Fibroblast of lung (primary cell): Measurements from ENCODE around the gene VAC14. TPM values are rescaled to one million over a fixed set of nuclear protein-coding genes. Genes with fewer than 3 reads are reported as not detected.

Experiments
- DNase-seq, 2 donors: peaks; one replicate each; pipeline versions ENCODE4 v3.0.0 to v3.0.0-alpha.2; 2010; ENCODE audit warnings: low read depth in 2 of 2
- H2AFZ ChIP-seq: 2 replicates; pipeline ENCODE4 v1.5.1; 2012; ENCODE audit warnings: low read length, control low read depth, inconsistent platforms
- H3K27ac ChIP-seq: 2 replicates; pipeline ENCODE4 v1.5.1; 2011; ENCODE audit warnings: low read length, control low read depth; ENCODE audit not compliant: insufficient read depth
- H3K27me3 ChIP-seq: 2 replicates; pipeline ENCODE4 v1.5.1; 2011; ENCODE audit warnings: mild to moderate bottlenecking, low read length; ENCODE audit not compliant: control insufficient read depth, insufficient read depth
- H3K36me3 ChIP-seq: 2 replicates; pipeline ENCODE4 v1.5.1; 2011; ENCODE audit warnings: low read length; ENCODE audit not compliant: control insufficient read depth, insufficient read depth
- H3K4me1 ChIP-seq: 2 replicates; pipeline ENCODE4 v1.5.1; 2011; ENCODE audit warnings: low read length; ENCODE audit not compliant: control insufficient read depth, insufficient read depth; ENCODE audit errors: extremely low read depth
- H3K4me2 ChIP-seq: 2 replicates; pipeline ENCODE4 v1.5.1; 2011; ENCODE audit warnings: low read length, control low read depth; ENCODE audit not compliant: insufficient read depth; ENCODE audit errors: extremely low read depth
- H3K4me3 ChIP-seq, 4 experiments: fragments of 200-600 bp in 1 of 4; sonication (generic) in 1 of 4; replicated peaks in 1 of 4; 2 replicates each; pipeline ENCODE4 v1.5.1; 2011 to 2016; ENCODE audit warnings: low read length in 4 of 4, low read depth in 3 of 4, mild to moderate bottlenecking in 3 of 4, control low read depth in 2 of 4, inconsistent platforms in 1 of 4, mixed read lengths in 1 of 4; ENCODE audit not compliant: insufficient read depth in 1 of 4; ENCODE audit errors: control extremely low read depth in 1 of 4
- H3K79me2 ChIP-seq: 2 replicates; pipeline ENCODE4 v1.5.1; 2012; ENCODE audit warnings: mild to moderate bottlenecking, low read length, inconsistent platforms; ENCODE audit not compliant: control insufficient read depth, insufficient read depth
- H3K9ac ChIP-seq: 2 replicates; pipeline ENCODE4 v1.5.1; 2011; ENCODE audit warnings: mild to moderate bottlenecking, low read length, control low read depth; ENCODE audit not compliant: insufficient read depth
- H3K9me3 ChIP-seq: 2 replicates; pipeline ENCODE4 v1.5.1; 2012; ENCODE audit warnings: low read depth, low read length; ENCODE audit not compliant: control insufficient read depth, insufficient read depth
- H4K20me1 ChIP-seq: 2 replicates; pipeline ENCODE4 v1.5.1; 2011; ENCODE audit warnings: low read length; ENCODE audit not compliant: control insufficient read depth, insufficient read depth; ENCODE audit errors: extremely low read depth
- CTCF ChIP-seq, 2 donors: IDR thresholded peaks in 1 of 2; conservative IDR thresholded peaks in 1 of 2; 1 replicate in 1 of 2; 2 replicates in 1 of 2; pipeline ENCODE4 v1.5.1; 2011 to 2012; ENCODE audit warnings: low read length in 2 of 2, control low read depth in 1 of 2, inconsistent platforms in 1 of 2, low read depth in 1 of 2, mild to moderate bottlenecking in 1 of 2
- EZH2 ChIP-seq: IDR thresholded peaks from 2 replicates; pipeline ENCODE4 v1.5.1; 2012; ENCODE audit warnings: low read length, control low read depth, mild to moderate bottlenecking; ENCODE audit errors: missing control alignments
- polyA plus RNA-seq, 2 donors: library from polyadenylated mRNA; depleted of rRNA in 1 of 2; stranded (reverse) in 1 of 2; unstranded in 1 of 2; fragments of >200 nt; gene quantifications; 2 replicates each; pipeline ENCODE4 v1.2.1, GENCODE V29; 2011 to 2012; ENCODE audit warnings: missing spikeins in 1 of 2
- total RNA-seq: library from RNA; depleted of rRNA; stranded (reverse); fragments of >200 nt; gene quantifications from 2 replicates; pipeline ENCODE4 v1.2.1, GENCODE V29; 2014

The VAC14 gene
- total and polyA plus RNA-seq, 2 donors (not counting 1 experiment from before 2014, with no cell fraction given), result 25.0 to 29.2 TPM

GRCh38 chr16:70757183-70757582 is 43.8 kb downstream of the VAC14 start:
- no peak overlapping the region for H3K9ac ChIP-seq
- peaks cover 27% of the 10 kb centered on the region for H3K4me1 ChIP-seq

GRCh38 chr16:70756071-70756470 is 44.9 kb downstream of the VAC14 start:
- Histone ChIP-seq H3K36me3 (peaks cover 4% of the 10 kb centered on the region), H3K27ac (no peak overlapping the region), H3K4me1 (peaks cover 32% of the 10 kb centered on the region), H3K4me3 (no peak overlapping the region), H4K20me1 (no peaks in the 10 kb centered on the region), H3K9me3 (no peaks in the 10 kb centered on the region), H3K4me2 (no peak overlapping the region), H3K9ac (no peak overlapping the region), H3K79me2 (no peaks in the 10 kb centered on the region), H3K27me3 (no peaks in the 10 kb centered on the region), H2AFZ (no peak overlapping the region)
- no peak for DNase-seq
- TF ChIP-seq CTCF (conservative IDR thresholded peaks at IDR 0.05 in 1 of 2, IDR thresholded peaks at IDR 0.05 in 1 of 2; ENCODE audit: low read depth in 1 of 2, low read length in 2 of 2), result no peak
- no peak for TF ChIP-seq EZH2

More at GRCh38 chr16:70757183-70757582, 43.8 kb downstream of the VAC14 start:
- TF ChIP-seq CTCF (conservative IDR thresholded peaks at IDR 0.05 in 1 of 2, IDR thresholded peaks at IDR 0.05 in 1 of 2; ENCODE audit: low read depth in 1 of 2, low read length in 2 of 2) (no peak), EZH2 (no peak)
- Histone ChIP-seq H2AFZ (no peak overlapping the region), H3K4me3 (no peak overlapping the region), H3K27ac (no peak overlapping the region), H3K9me3 (no peaks in the 10 kb centered on the region), H3K79me2 (no peaks in the 10 kb centered on the region), H3K27me3 (no peaks in the 10 kb centered on the region), H3K36me3 (peaks cover 4% of the 10 kb centered on the region), H4K20me1 (no peaks in the 10 kb centered on the region), H3K4me2 (no peak overlapping the region)
- no peak for DNase-seq

- H3K36me3 ChIP-seq, result peaks cover 4% of the 10 kb centered on the region
- H3K9ac ChIP-seq, result no peak overlapping the region
- H2AFZ ChIP-seq, result no peak overlapping the region
- no peaks in the 10 kb centered on the region for H3K79me2 ChIP-seq
- peaks cover 30% of the 10 kb centered on the region for H3K4me1 ChIP-seq
- H4K20me1 ChIP-seq, result no peaks in the 10 kb centered on the region
- H3K4me3 ChIP-seq, result no peak overlapping the region
- no peak overlapping the region for H3K27ac ChIP-seq
- H3K9me3 ChIP-seq, result no peaks in the 10 kb centered on the region
- TF ChIP-seq EZH2 (no peak), CTCF (conservative IDR thresholded peaks at IDR 0.05 in 1 of 2, IDR thresholded peaks at IDR 0.05 in 1 of 2; ENCODE audit: low read depth in 1 of 2, low read length in 2 of 2) (no peak)
- H3K4me2 ChIP-seq, result no peak overlapping the region
- no peak for DNase-seq
- no peaks in the 10 kb centered on the region for H3K27me3 ChIP-seq
These were observed 45.9 kb downstream of the VAC14 start for GRCh38 chr16:70754851-70755600.
